CD8-positive, alpha-beta memory T cell (primary cell): Measurements from ENCODE around the gene BCAT1. TPM values are rescaled to one million over a fixed set of nuclear protein-coding genes. Genes with fewer than 3 reads are reported as not detected.
"Not testable (repeated sequence)": the region's sequence is repeated elsewhere in the genome, so short reads cannot be mapped to it uniquely, and the experiment has no call there.

Source experiments
- CTCF ChIA-PET: fragments of 350-600 bp; sonication (Branson Sonifier 250); formaldehyde crosslinking; loops from one replicate; lab custom pipeline; 2021; ENCODE audit warnings: antibody characterized with exemption; lab: Charles Lee
- POLR2A ChIA-PET: fragments of 350-600 bp; sonication (Branson Sonifier 250); formaldehyde crosslinking; loops from one replicate; lab custom pipeline; 2021; ENCODE audit warnings: antibody characterized with exemption; lab: Charles Lee
- DNase-seq, 5 donors: peaks; one replicate each; pipeline versions ENCODE4 v3.0.0 to v3.0.0-alpha.2; 2020 to 2022; ENCODE audit warnings: mixed read lengths in 1 of 5
- H3K27ac ChIP-seq: one replicate; pipeline ENCODE4 v1.7.0; 2013; ENCODE audit warnings: low read depth, mild to moderate bottlenecking, low read length, moderate library complexity
- H3K27me3 ChIP-seq: 2 replicates; pipeline ENCODE4 v1.7.0; 2013; ENCODE audit warnings: low read length, mild to moderate bottlenecking; ENCODE audit not compliant: insufficient read depth, poor library complexity, severe bottlenecking
- H3K36me3 ChIP-seq: 2 replicates; pipeline ENCODE4 v1.7.0; 2013; ENCODE audit warnings: mild to moderate bottlenecking, low read length, moderate library complexity; ENCODE audit not compliant: insufficient read depth
- H3K4me1 ChIP-seq: 2 replicates; pipeline ENCODE4 v1.7.0; 2013; ENCODE audit warnings: mild to moderate bottlenecking, low read length, moderate library complexity; ENCODE audit not compliant: insufficient read depth
- H3K4me3 ChIP-seq: 2 replicates; pipeline ENCODE4 v1.7.0; 2013; ENCODE audit warnings: mild to moderate bottlenecking, low read length
- H3K9me3 ChIP-seq: 2 replicates; pipeline ENCODE4 v1.7.0; 2013; ENCODE audit warnings: mild to moderate bottlenecking, low read length
- H3K27ac Mint-ChIP-seq, 8 donors: one replicate each; pipeline ENCODE4 v1.8.0; 2020 to 2021; ENCODE audit warnings: mixed read lengths in 8 of 8, mild to moderate bottlenecking in 6 of 8, inconsistent platforms in 3 of 8, moderate library complexity in 3 of 8
- H3K27me3 Mint-ChIP-seq, 2 donors: one replicate each; pipeline ENCODE4 v1.8.0; 2020 to 2021; ENCODE audit warnings: mixed read lengths in 2 of 2, mild to moderate bottlenecking in 1 of 2, moderate library complexity in 1 of 2
- H3K36me3 Mint-ChIP-seq, 3 donors: one replicate each; pipeline ENCODE4 v1.8.0; 2020 to 2021; ENCODE audit warnings: mixed read lengths in 3 of 3, inconsistent platforms in 1 of 3, mild to moderate bottlenecking in 1 of 3
- H3K4me1 Mint-ChIP-seq, 3 donors: one replicate each; pipeline ENCODE4 v1.8.0; 2020 to 2021; ENCODE audit warnings: mixed read lengths in 3 of 3, inconsistent platforms in 1 of 3, mild to moderate bottlenecking in 1 of 3
- H3K4me3 Mint-ChIP-seq, 7 donors: one replicate each; pipeline ENCODE4 v1.8.0; 2020 to 2021; ENCODE audit warnings: mixed read lengths in 7 of 7, mild to moderate bottlenecking in 6 of 7, moderate library complexity in 4 of 7, inconsistent platforms in 2 of 7
- H3K9me3 Mint-ChIP-seq, 5 donors: one replicate each; pipeline ENCODE4 v1.8.0; 2020 to 2022; ENCODE audit warnings: mixed read lengths in 5 of 5, mild to moderate bottlenecking in 3 of 5, moderate library complexity in 2 of 5, inconsistent platforms in 1 of 5
- polyA plus RNA-seq: library from polyadenylated mRNA; unstranded; fragments of 300-500 nt; fragmentation: Illumina TruSeq; gene quantifications from one replicate; pipeline ENCODE4 v1.2.3, GENCODE V29; 2021
- total RNA-seq, 2 experiments: library from RNA; stranded (reverse); gene quantifications; one replicate each; pipeline ENCODE4 v1.2.3, GENCODE V29; 2021

BCAT1 gene
- total and polyA plus RNA-seq, 3 experiments from 2014 or later: 0.58 to 26.5 (median 24.2) TPM

GRCh38 chr12:24875014-24875413, 73.9 kb downstream of the BCAT1 start:
- Mint-ChIP-seq H3K4me3 (no peak overlapping the region), H3K4me1 (no peaks in the 10 kb centered on the region), H3K9me3 (no peaks in the 10 kb centered on the region), H3K27me3 (no peaks in the 10 kb centered on the region), H3K27ac (no peak overlapping the region), H3K36me3 (no peaks in the 10 kb centered on the region)
- Histone ChIP-seq H3K4me1 (no peaks in the 10 kb centered on the region), H3K4me3 (no peak overlapping the region), H3K27ac (no peak overlapping the region), H3K27me3 (no peaks in the 10 kb centered on the region), H3K9me3 (no peaks in the 10 kb centered on the region), H3K36me3 (no peaks in the 10 kb centered on the region)
- CTCF ChIA-PET: no interaction called here
- DNase-seq: no peak
- POLR2A ChIA-PET: no interaction called here

- Histone ChIP-seq H3K4me3 (no peak overlapping the region), H3K27me3 (no peaks in the 10 kb centered on the region), H3K4me1 (no peaks in the 10 kb centered on the region), H3K27ac (no peak overlapping the region), H3K9me3 (no peaks in the 10 kb centered on the region), H3K36me3 (no peaks in the 10 kb centered on the region)
- Mint-ChIP-seq H3K36me3 (no peaks in the 10 kb centered on the region), H3K27me3 (no peaks in the 10 kb centered on the region), H3K27ac (no peak overlapping the region), H3K4me3 (no peak overlapping the region), H3K4me1 (no peaks in the 10 kb centered on the region), H3K9me3 (no peaks in the 10 kb centered on the region)
- POLR2A ChIA-PET: no interaction called here
- CTCF ChIA-PET: no interaction called here
- DNase-seq: no peak
These were observed 76.7 kb downstream of the BCAT1 start for GRCh38 chr12:24872211-24872610.

- H3K4me1 ChIP-seq, H3K36me3 ChIP-seq, H3K27ac Mint-ChIP-seq, DNase-seq, H3K9me3 Mint-ChIP-seq, H3K4me1 Mint-ChIP-seq, H3K4me3 Mint-ChIP-seq, POLR2A ChIA-PET, H3K27me3 Mint-ChIP-seq, H3K27me3 ChIP-seq, H3K36me3 Mint-ChIP-seq, H3K9me3 ChIP-seq, H3K27ac ChIP-seq, H3K4me3 ChIP-seq: not testable (repeated sequence)
- CTCF ChIA-PET: interaction anchor here (1.6 kb wide), 1 partner anchor 11 kb away, joined by 4 read pairs; no protein-coding TSS in a partner anchor
These were observed 82.8 kb downstream of the BCAT1 start for GRCh38 chr12:24866139-24866538.

GRCh38 chr12:24864796-24865125, 84.1 kb downstream of the BCAT1 start:
- Histone ChIP-seq H3K27ac (no peak overlapping the region), H3K4me1 (no peaks in the 10 kb centered on the region), H3K36me3 (no peaks in the 10 kb centered on the region), H3K4me3 (no peak overlapping the region), H3K27me3 (no peaks in the 10 kb centered on the region), H3K9me3 (no peaks in the 10 kb centered on the region)
- DNase-seq: no peak
- ChIA-PET CTCF (no interaction called here), POLR2A (no interaction called here)
- no peak overlapping the region for H3K27ac Mint-ChIP-seq
- no peaks in the 10 kb centered on the region for H3K27me3 Mint-ChIP-seq
- H3K9me3 Mint-ChIP-seq: no peaks in the 10 kb centered on the region
- peaks cover 0 to 1% (median under 1%) of the 10 kb centered on the region in 3 donors for H3K36me3 Mint-ChIP-seq
- no peak overlapping the region for H3K4me3 Mint-ChIP-seq
- H3K4me1 Mint-ChIP-seq: no peaks in the 10 kb centered on the region

- no peaks in the 10 kb centered on the region for H3K9me3 ChIP-seq
- no peak overlapping the region for H3K4me3 ChIP-seq
- peaks cover 0 to 2% (median 0%) of the 10 kb centered on the region in 5 donors for H3K9me3 Mint-ChIP-seq
- no peak overlapping the region for H3K4me3 Mint-ChIP-seq
- H3K27me3 Mint-ChIP-seq: no peaks in the 10 kb centered on the region
- ChIA-PET CTCF (no interaction called here), POLR2A (no interaction called here)
- peaks cover 0 to 3% (median 1%) of the 10 kb centered on the region in 3 donors for H3K36me3 Mint-ChIP-seq
- H3K27ac ChIP-seq: no peak overlapping the region
- no peaks in the 10 kb centered on the region for H3K27me3 ChIP-seq
- H3K4me1 ChIP-seq: no peaks in the 10 kb centered on the region
- no peaks in the 10 kb centered on the region for H3K4me1 Mint-ChIP-seq
- H3K27ac Mint-ChIP-seq: no peak overlapping the region
- no peaks in the 10 kb centered on the region for H3K36me3 ChIP-seq
- no peak for DNase-seq
These were observed 86.9 kb downstream of the BCAT1 start for GRCh38 chr12:24861766-24862540.

GRCh38 chr12:24860546-24860945, 88.4 kb downstream of the BCAT1 start:
- ChIA-PET POLR2A (no interaction called here), CTCF (no interaction called here)
- H3K27ac ChIP-seq: no peak overlapping the region
- H3K27me3 ChIP-seq: no peaks in the 10 kb centered on the region
- Mint-ChIP-seq H3K9me3 (peaks cover 0 to 2% (median 0%) of the 10 kb centered on the region in 5 donors), H3K4me1 (no peaks in the 10 kb centered on the region), H3K27ac (no peak overlapping the region), H3K36me3 (peaks cover 0 to 3% (median 1%) of the 10 kb centered on the region in 3 donors), H3K4me3 (no peak overlapping the region), H3K27me3 (no peaks in the 10 kb centered on the region)
- no peaks in the 10 kb centered on the region for H3K36me3 ChIP-seq
- no peak overlapping the region for H3K4me3 ChIP-seq
- no peaks in the 10 kb centered on the region for H3K4me1 ChIP-seq
- no peak for DNase-seq
- no peaks in the 10 kb centered on the region for H3K9me3 ChIP-seq

GRCh38 chr12:24856541-24856940, 92.4 kb downstream of the BCAT1 start:
- POLR2A ChIA-PET: no interaction called here
- Mint-ChIP-seq H3K9me3 (peaks cover 0 to 2% (median 0%) of the 10 kb centered on the region in 5 donors), H3K4me1 (no peaks in the 10 kb centered on the region), H3K4me3 (no peak overlapping the region), H3K27ac (no peak overlapping the region), H3K36me3 (peaks cover 0 to 3% (median 0%) of the 10 kb centered on the region in 3 donors), H3K27me3 (no peaks in the 10 kb centered on the region)
- CTCF ChIA-PET: interaction anchor here (1.2 kb wide), 1 partner anchor 11 kb away, joined by 3 read pairs; no protein-coding TSS in a partner anchor
- Histone ChIP-seq H3K27me3 (no peaks in the 10 kb centered on the region), H3K4me3 (no peak overlapping the region), H3K4me1 (no peaks in the 10 kb centered on the region), H3K9me3 (no peaks in the 10 kb centered on the region), H3K36me3 (no peaks in the 10 kb centered on the region), H3K27ac (no peak overlapping the region)
- no peak for DNase-seq

- Mint-ChIP-seq H3K36me3 (peaks cover 0 to 3% (median 0%) of the 10 kb centered on the region in 3 donors), H3K4me3 (no peak overlapping the region), H3K27ac (no peak overlapping the region), H3K4me1 (no peaks in the 10 kb centered on the region), H3K27me3 (no peaks in the 10 kb centered on the region), H3K9me3 (peaks cover 0 to 2% (median 0%) of the 10 kb centered on the region in 5 donors)
- Histone ChIP-seq H3K27me3 (no peaks in the 10 kb centered on the region), H3K36me3 (no peaks in the 10 kb centered on the region), H3K4me3 (no peak overlapping the region), H3K4me1 (no peaks in the 10 kb centered on the region), H3K9me3 (no peaks in the 10 kb centered on the region), H3K27ac (no peak overlapping the region)
- no peak for DNase-seq
- ChIA-PET POLR2A (no interaction called here), CTCF (interaction anchor here (1.5 kb wide), 1 partner anchor 10 kb away, joined by 3 read pairs; no protein-coding TSS in a partner anchor)
These were observed 94.0 kb downstream of the BCAT1 start for GRCh38 chr12:24854908-24855307.
